A549 treated with AZD9567 at 1 μM for 4 hours (cell line): ENCODE results near the gene ASB3. TPM values are rescaled to one million over a fixed set of nuclear protein-coding genes. Genes with fewer than 3 reads are reported as not detected.

Source experiments
- total RNA-seq: library from RNA; stranded (reverse); fragments of 200-300 nt; extraction: Qiagen RNA extraction; gene quantifications from 5 replicates; pipeline ENCODE4 v1.2.3, GENCODE V29; 2022; ENCODE audit not compliant: insufficient read depth

ASB3 gene
- total RNA-seq: 11.7 to 15.3 TPM (median 14.2 TPM) in 5 replicates

DNA sequence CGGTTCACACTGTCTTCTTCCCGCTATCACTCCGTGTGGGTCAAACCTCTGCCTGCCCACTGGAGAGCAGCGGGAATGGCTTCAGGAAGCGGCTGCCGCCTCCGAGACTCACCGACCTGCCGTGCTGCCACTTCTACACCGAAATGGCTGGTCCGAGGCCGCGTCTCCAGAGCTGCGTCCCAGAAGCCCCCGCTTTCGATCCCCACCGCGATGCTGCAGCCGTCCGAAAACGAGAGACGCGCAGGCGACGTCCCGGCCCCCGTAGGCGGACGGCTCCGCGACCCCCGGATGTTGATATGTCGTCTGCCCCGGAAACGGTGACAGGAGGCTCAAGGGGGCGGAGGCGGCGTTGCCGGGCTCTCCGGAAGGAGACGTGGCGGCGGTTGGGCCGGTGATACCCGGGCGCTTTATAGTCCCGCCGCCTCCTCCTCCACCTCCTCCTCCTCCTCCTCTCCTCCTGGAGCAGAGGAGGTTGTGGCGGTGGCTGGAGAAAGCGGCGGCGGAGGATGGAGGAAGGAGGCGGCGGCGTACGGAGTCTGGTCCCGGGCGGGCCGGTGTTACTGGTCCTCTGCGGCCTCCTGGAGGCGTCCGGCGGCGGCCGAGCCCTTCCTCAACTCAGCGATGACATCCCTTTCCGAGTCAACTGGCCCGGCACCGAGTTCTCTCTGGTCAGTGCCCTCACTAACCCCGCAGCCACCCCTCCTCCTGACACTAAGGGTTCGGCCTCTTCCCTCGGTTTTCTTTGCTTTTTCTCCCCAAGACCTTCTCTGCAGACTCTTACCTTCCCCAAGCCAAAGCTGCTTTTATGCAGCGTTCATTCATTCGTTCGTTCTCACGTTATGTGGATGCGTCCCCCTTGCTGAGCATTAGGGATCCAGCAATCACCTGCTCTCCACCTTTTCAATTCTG lies at the start of gene ASB3, which contains the start of gene ERLEC1:
ASB3 (minus strand) TSS at position 249 of the 909 bp plus-strand sequence. CDS start 21,381 bp downstream, outside the sequence.
ERLEC1 (plus strand) TSS at position 340 of the 909 bp plus-strand sequence; CDS start at position 507, 167 bp downstream.

GRCh38 chr2:53767405-53768241 lies 19.1 kb downstream of the ASB3 start, which contains the start of gene CHAC2:
Gene CHAC2, plus strand, starts transcription at chr2:53767804. Its CDS starts 83 bp downstream, at chr2:53767887.

Other genes starting within 250 kb of the ASB3 start
- 11.3 to 18.3 TPM (median 14.4 TPM) in 5 replicates for gene CHAC2, start 19.1 kb downstream of the ASB3 start, total RNA-seq
- 50.6 to 62.2 TPM (median 59.8 TPM) in 5 replicates for gene ERLEC1, start 91 bp upstream of the ASB3 start, total RNA-seq
- gene GPR75, start 73.0 kb upstream of the ASB3 start, total RNA-seq: 1.4 to 2.2 TPM (median 1.6 TPM) in 5 replicates
- gene PSME4, start 184.0 kb upstream of the ASB3 start, total RNA-seq: 39.2 to 49.6 TPM (median 40.8 TPM) in 5 replicates